Esophagus squamous epithelium (tissue), 5 donors: ENCODE results near the gene DAAM1. TPM values are rescaled to one million over a fixed set of nuclear protein-coding genes. Genes with fewer than 3 reads are reported as not detected.

ENCODE experiments used
- DNase-seq: peaks from one replicate; lab custom pipeline; 2025; lab: John Stamatoyannopoulos, UW
- H3K27ac ChIP-seq, 4 donors: fragments of 200-600 bp; sonication (generic); one replicate each; pipeline ENCODE4 v1.5.1; 2016 to 2019; ENCODE audit warnings: mild to moderate bottlenecking in 1 of 4
- H3K27me3 ChIP-seq, 4 donors: fragments of 200-600 bp; sonication (generic); 1 replicate in 3 of 4; 2 replicates in 1 of 4; pipeline versions ENCODE4 v1.5.1 to v1.6.0; 2017 to 2021; ENCODE audit warnings: antibody characterized with exemption in 1 of 4
- H3K36me3 ChIP-seq, 3 donors: fragments of 200-600 bp; sonication (generic); one replicate each; pipeline ENCODE4 v1.5.1; 2016 to 2019
- H3K4me1 ChIP-seq, 3 donors: fragments of 200-600 bp; sonication (generic); one replicate each; pipeline ENCODE4 v1.5.1; 2017 to 2019
- H3K4me3 ChIP-seq, 4 donors: fragments of 200-600 bp; sonication (generic); 1 replicate in 3 of 4; 2 replicates in 1 of 4; pipeline ENCODE4 v1.5.1; 2016 to 2019; ENCODE audit warnings: mild to moderate bottlenecking in 2 of 4, moderate library complexity in 1 of 4
- H3K9me3 ChIP-seq, 3 donors: fragments of 200-600 bp; sonication (generic); one replicate each; pipeline ENCODE4 v1.5.1; 2016 to 2019
- CTCF ChIP-seq, 6 experiments: fragments of 450-650 bp in 4 of 6; fragments of 200-600 bp in 2 of 6; sonication (generic) in 2 of 6; IDR thresholded peaks; one replicate each; pipeline ENCODE4 v1.5.1; 2016 to 2019; ENCODE audit warnings: antibody characterized with exemption in 6 of 6, mild to moderate bottlenecking in 4 of 6, moderate library complexity in 4 of 6
- POLR2A ChIP-seq, 4 donors: fragments of 450-650 bp; IDR thresholded peaks; one replicate each; pipeline ENCODE4 v1.6.1; 2017; ENCODE audit warnings: antibody characterized with exemption in 4 of 4, mild to moderate bottlenecking in 4 of 4, moderate library complexity in 3 of 4
- WGBS, 2 donors: methylation state at CpG; one replicate each; pipeline ENCODE4 v1.1.5; 2018; 5-methylcytosine and 5-hydroxymethylcytosine counted together
- intact Hi-C: fragments of 100-400 bp; cut with DNase I; formaldehyde crosslinking; loops from one replicate; pipeline ENCODE4 v1.15.0; 2022
- total RNA-seq, 4 donors: library from RNA; depleted of rRNA; stranded (reverse); fragments of >200 nt; gene quantifications; one replicate each; pipeline ENCODE4 v1.1.0, GENCODE V29; 2016
- donor health status: DM: yes; HTN: yes; CAD: no.

Gene DAAM1
- total RNA-seq, 4 donors from 2014 or later, result 47.2 to 91.7 (median 64.0) TPM

GRCh38 chr14:59251811-59252771 is 63.6 kb downstream of the DAAM1 start:
- Histone ChIP-seq H3K27ac (peak overlapping the region in 1 of 4 donors; percentile 87), H3K4me3 (no peak overlapping the region), H3K27me3 (no peaks in the 10 kb centered on the region), H3K36me3 (no peaks in the 10 kb centered on the region), H3K9me3 (no peaks in the 10 kb centered on the region), H3K4me1 (peaks cover 6 to 74% (median 23%) of the 10 kb centered on the region in 3 donors)
- intact Hi-C loops, result no loop called here
- no peak for TF ChIP-seq POLR2A (IDR thresholded peaks at IDR 0.05)
- TF ChIP-seq CTCF (IDR thresholded peaks at IDR 0.05), result no peak
- DNase-seq, result no peak
- 78 to 90% methylated on average over 4 to 5 of the region's 5 CpGs for WGBS, 2 donors

GRCh38 chr14:59252772-59253500 is 64.5 kb downstream of the DAAM1 start:
- Histone ChIP-seq H3K27me3 (no peaks in the 10 kb centered on the region), H3K36me3 (no peaks in the 10 kb centered on the region), H3K27ac (peak overlapping the region in 3 of 4 donors; percentile 62 to 87 (median 83)), H3K4me1 (peaks cover 6 to 68% (median 23%) of the 10 kb centered on the region in 3 donors), H3K4me3 (no peak overlapping the region), H3K9me3 (no peaks in the 10 kb centered on the region)
- 67 to 75% methylated on average over 5 of the region's 5 CpGs for WGBS, 2 donors
- intact Hi-C loops, result no loop called here
- DNase-seq, result no peak
- no peak for TF ChIP-seq CTCF (IDR thresholded peaks at IDR 0.05)
- no peak for TF ChIP-seq POLR2A (IDR thresholded peaks at IDR 0.05)

GRCh38 chr14:59253527-59253926 is 65.1 kb downstream of the DAAM1 start:
- H3K36me3 ChIP-seq, result no peaks in the 10 kb centered on the region
- TF ChIP-seq CTCF (IDR thresholded peaks at IDR 0.05) (no peak), POLR2A (IDR thresholded peaks at IDR 0.05) (no peak)
- H3K9me3 ChIP-seq, result no peaks in the 10 kb centered on the region
- intact Hi-C loops, result no loop called here
- H3K4me1 ChIP-seq, result peaks cover 6 to 62% (median 23%) of the 10 kb centered on the region in 3 donors
- no peak for DNase-seq
- no peaks in the 10 kb centered on the region for H3K27me3 ChIP-seq
- no peak overlapping the region for H3K4me3 ChIP-seq
- peak overlapping the region in 3 of 4 donors; percentile 62 to 87 (median 83) for H3K27ac ChIP-seq

GRCh38 chr14:59254146-59254910 is 65.9 kb downstream of the DAAM1 start:
- Histone ChIP-seq H3K36me3 (no peaks in the 10 kb centered on the region), H3K4me3 (peak overlapping the region in 1 of 4 donors; percentile 6), H3K4me1 (peaks cover 6 to 59% (median 23%) of the 10 kb centered on the region in 3 donors), H3K27ac (peak overlapping the region; percentile 56 to 90 (median 85)), H3K27me3 (no peaks in the 10 kb centered on the region), H3K9me3 (no peaks in the 10 kb centered on the region)
- intact Hi-C loops, result no loop called here
- no peak for DNase-seq
- TF ChIP-seq POLR2A (IDR thresholded peaks at IDR 0.05) (no peak), CTCF (IDR thresholded peaks at IDR 0.05) (no peak)
- 24 to 30% methylated on average over 7 of the region's 7 CpGs for WGBS, 2 donors
